ENCODE measurements around the gene SCAND1. TPM values are rescaled to one million over a fixed set of nuclear protein-coding genes. Genes with fewer than 3 reads are reported as not detected.
A peak's percentile ranks its signal among the peaks of the same experiment; 100 is the strongest.

SCAND1 gene
- total and polyA plus RNA-seq, 12 donors: 0.64 to 540 (median 145) TPM

GRCh38 chr20:35918021-35918420 is 36.3 kb downstream of the SCAND1 start:
- WGBS, 4 donors: 90 to 100% (median 100%) methylated on average over 1 of the region's 1 CpG
- Histone ChIP-seq H3K4me3 (no peak overlapping the region), H3K36me3 (replicated peaks in 1 of 2) (peaks cover 0 to 35% of the 10 kb centered on the region in 2 donors), H3K27ac (peak overlapping the region in 4 of 5 donors; percentile 17 to 59 (median 40)), H3K9me3 (replicated peaks in 1 of 3) (no peaks in the 10 kb centered on the region), H3K4me1 (replicated peaks in 1 of 2) (no peaks in the 10 kb centered on the region), H3K27me3 (no peaks in the 10 kb centered on the region)
- DNase-seq: peak in 1 of 7 donors; percentile 40
- TF ChIP-seq POLR2A (IDR thresholded peaks at IDR 0.05): no peak
- TF ChIP-seq CTCF (IDR thresholded peaks at IDR 0.05): no peak
- intact Hi-C loops (cut with DNase I): no loop called here

- Histone ChIP-seq H3K27ac (no peak overlapping the region), H3K27me3 (no peaks in the 10 kb centered on the region), H3K4me3 (no peak overlapping the region), H3K4me1 (replicated peaks in 1 of 2) (no peaks in the 10 kb centered on the region), H3K36me3 (replicated peaks in 1 of 2) (peaks cover 0 to 39% of the 10 kb centered on the region in 2 donors), H3K9me3 (replicated peaks in 1 of 3) (no peaks in the 10 kb centered on the region)
- peak in 1 of 7 donors; percentile 10 for DNase-seq
- intact Hi-C loops (cut with DNase I): no loop called here
- WGBS, 4 donors: 18 to 72% (median 32%) methylated on average over 2 to 3 of the region's 3 CpGs
- no peak for TF ChIP-seq CTCF (IDR thresholded peaks at IDR 0.05)
- TF ChIP-seq POLR2A (IDR thresholded peaks at IDR 0.05): no peak
These were observed 37.2 kb downstream of the SCAND1 start for GRCh38 chr20:35917077-35917476.

GRCh38 chr20:35912881-35913280 is 41.4 kb downstream of the SCAND1 start:
- H3K27me3 ChIP-seq: no peaks in the 10 kb centered on the region
- no peaks in the 10 kb centered on the region for H3K9me3 ChIP-seq (replicated peaks in 1 of 3)
- no peaks in the 10 kb centered on the region for H3K4me1 ChIP-seq (replicated peaks in 1 of 2)
- no peak for DNase-seq
- H3K36me3 ChIP-seq (replicated peaks in 1 of 2): peaks cover 0 to 34% of the 10 kb centered on the region in 2 donors
- 89 to 96% (median 90%) methylated on average over 4 of the region's 4 CpGs for WGBS, 4 donors
- TF ChIP-seq POLR2A (IDR thresholded peaks at IDR 0.05): no peak
- TF ChIP-seq CTCF (IDR thresholded peaks at IDR 0.05): no peak
- H3K4me3 ChIP-seq: no peak overlapping the region
- no peak overlapping the region for H3K27ac ChIP-seq
- intact Hi-C loops (cut with DNase I): no loop called here

- Histone ChIP-seq H3K9me3 (replicated peaks in 1 of 3) (no peaks in the 10 kb centered on the region), H3K27ac (no peak overlapping the region), H3K36me3 (replicated peaks in 1 of 2) (peaks cover 0 to 25% of the 10 kb centered on the region in 2 donors), H3K27me3 (no peaks in the 10 kb centered on the region), H3K4me1 (replicated peaks in 1 of 2) (no peaks in the 10 kb centered on the region), H3K4me3 (no peak overlapping the region)
- intact Hi-C loops (cut with DNase I): no loop called here
- TF ChIP-seq POLR2A (IDR thresholded peaks at IDR 0.05) (no peak), CTCF (IDR thresholded peaks at IDR 0.05) (no peak)
- no peak for DNase-seq
- 92 to 96% (median 94%) methylated on average over 3 of the region's 3 CpGs for WGBS, 4 donors
These were observed 44.0 kb downstream of the SCAND1 start for GRCh38 chr20:35910254-35910653.

Measured in adrenal gland (tissue), 12 donors.